Measurements from ENCODE around the gene FYN. TPM values are rescaled to one million over a fixed set of nuclear protein-coding genes. Genes with fewer than 3 reads are reported as not detected.

Gene FYN
- polyA plus RNA-seq, 1 donor: 169 TPM

- DNase-seq: no peak
Observed at GRCh38 chr6:111806561-111807497, 66.4 kb downstream of the FYN start.

- no peak for DNase-seq
Observed at GRCh38 chr6:111806165-111806547, 67.1 kb downstream of the FYN start.

- DNase-seq: peak; percentile 65
Observed at GRCh38 chr6:111805511-111806164, 67.6 kb downstream of the FYN start.

- DNase-seq: no peak
Observed at GRCh38 chr6:111804627-111805235, 68.5 kb downstream of the FYN start.

- DNase-seq: no peak
Observed at GRCh38 chr6:111803804-111804203, 69.4 kb downstream of the FYN start.

GRCh38 chr6:111803371-111803770 is 69.9 kb downstream of the FYN start:
- no peak for DNase-seq

GRCh38 chr6:111802720-111803330 is 70.4 kb downstream of the FYN start:
- DNase-seq: no peak

- DNase-seq: no peak
Observed at GRCh38 chr6:111802015-111802414, 71.2 kb downstream of the FYN start.

GRCh38 chr6:111800821-111801220 is 72.4 kb downstream of the FYN start:
- no peak for DNase-seq

GRCh38 chr6:111800259-111800765 is 72.9 kb downstream of the FYN start:
- DNase-seq: no peak

- no peak for DNase-seq
Observed at GRCh38 chr6:111799576-111800258, 73.5 kb downstream of the FYN start.

- DNase-seq: no peak
Observed at GRCh38 chr6:111798281-111798725, 74.9 kb downstream of the FYN start.

GRCh38 chr6:111796310-111796918 is 76.8 kb downstream of the FYN start:
- DNase-seq: no peak

- no peak for DNase-seq
Observed at GRCh38 chr6:111795558-111795957, 77.7 kb downstream of the FYN start.

GRCh38 chr6:111794727-111795452 is 78.4 kb downstream of the FYN start:
- no peak for DNase-seq

GRCh38 chr6:111794300-111794699 is 79.0 kb downstream of the FYN start:
- no peak for DNase-seq

- no peak for DNase-seq
Observed at GRCh38 chr6:111793711-111794111, 79.5 kb downstream of the FYN start.

- no peak for DNase-seq
Observed at GRCh38 chr6:111792914-111793700, 80.1 kb downstream of the FYN start.

GRCh38 chr6:111792241-111792640 is 81.0 kb downstream of the FYN start:
- no peak for DNase-seq

- no peak for DNase-seq
Observed at GRCh38 chr6:111791415-111791814, 81.8 kb downstream of the FYN start.
